ENCODE data around the gene SPOCK3. TPM values are rescaled to one million over a fixed set of nuclear protein-coding genes. Genes with fewer than 3 reads are reported as not detected.

SPOCK3 gene
- total and polyA plus RNA-seq, 9 donors = 0.50 to 11.0 (median 4.5) TPM

DNA sequence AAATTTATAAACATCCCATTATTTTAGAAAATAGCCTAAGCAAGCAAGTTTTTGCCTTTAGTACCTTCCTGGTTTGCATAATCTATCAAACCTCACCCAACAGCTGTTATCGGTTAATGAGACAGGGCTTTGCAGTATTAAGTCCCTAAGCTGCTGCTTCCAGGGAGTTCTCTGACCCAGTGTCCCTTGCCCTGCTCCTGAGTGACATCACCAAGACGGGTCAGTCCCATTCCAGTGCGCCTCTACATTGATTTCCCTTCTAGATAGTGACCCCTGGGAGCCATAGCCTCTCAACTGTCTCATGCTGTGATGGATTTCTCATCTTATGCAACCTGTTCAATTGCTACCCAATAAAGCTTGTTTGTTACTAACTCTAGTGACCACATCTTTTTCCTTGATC, 410.4 kb downstream of the SPOCK3 start:
- Histone ChIP-seq H3K36me3 (no peaks in the 10 kb centered on the region), H3K4me1 (ENCODE audit: insufficient read depth) (no peaks in the 10 kb centered on the region), H3K27me3 (no peaks in the 10 kb centered on the region), H3K4me3 (no peak overlapping the region), H3K27ac (no peak overlapping the region), H3K9me3 (no peaks in the 10 kb centered on the region)
- DNase-seq = no peak
- WGBS, 3 donors = 61 to 71% (median 64%) methylated on average over 3 of the region's 3 CpGs
- intact Hi-C loops (cut with DNase I) = no loop called here
- TF ChIP-seq, protein P1, sequence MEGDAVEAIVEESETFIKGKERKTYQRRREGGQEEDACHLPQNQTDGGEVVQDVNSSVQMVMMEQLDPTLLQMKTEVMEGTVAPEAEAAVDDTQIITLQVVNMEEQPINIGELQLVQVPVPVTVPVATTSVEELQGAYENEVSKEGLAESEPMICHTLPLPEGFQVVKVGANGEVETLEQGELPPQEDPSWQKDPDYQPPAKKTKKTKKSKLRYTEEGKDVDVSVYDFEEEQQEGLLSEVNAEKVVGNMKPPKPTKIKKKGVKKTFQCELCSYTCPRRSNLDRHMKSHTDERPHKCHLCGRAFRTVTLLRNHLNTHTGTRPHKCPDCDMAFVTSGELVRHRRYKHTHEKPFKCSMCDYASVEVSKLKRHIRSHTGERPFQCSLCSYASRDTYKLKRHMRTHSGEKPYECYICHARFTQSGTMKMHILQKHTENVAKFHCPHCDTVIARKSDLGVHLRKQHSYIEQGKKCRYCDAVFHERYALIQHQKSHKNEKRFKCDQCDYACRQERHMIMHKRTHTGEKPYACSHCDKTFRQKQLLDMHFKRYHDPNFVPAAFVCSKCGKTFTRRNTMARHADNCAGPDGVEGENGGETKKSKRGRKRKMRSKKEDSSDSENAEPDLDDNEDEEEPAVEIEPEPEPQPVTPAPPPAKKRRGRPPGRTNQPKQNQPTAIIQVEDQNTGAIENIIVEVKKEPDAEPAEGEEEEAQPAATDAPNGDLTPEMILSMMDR (IDR thresholded peaks at IDR 0.05) = no peak
- TF ChIP-seq POLR2A (IDR thresholded peaks at IDR 0.05) = no peak
- no peak for TF ChIP-seq EP300 (IDR thresholded peaks at IDR 0.05)

DNA sequence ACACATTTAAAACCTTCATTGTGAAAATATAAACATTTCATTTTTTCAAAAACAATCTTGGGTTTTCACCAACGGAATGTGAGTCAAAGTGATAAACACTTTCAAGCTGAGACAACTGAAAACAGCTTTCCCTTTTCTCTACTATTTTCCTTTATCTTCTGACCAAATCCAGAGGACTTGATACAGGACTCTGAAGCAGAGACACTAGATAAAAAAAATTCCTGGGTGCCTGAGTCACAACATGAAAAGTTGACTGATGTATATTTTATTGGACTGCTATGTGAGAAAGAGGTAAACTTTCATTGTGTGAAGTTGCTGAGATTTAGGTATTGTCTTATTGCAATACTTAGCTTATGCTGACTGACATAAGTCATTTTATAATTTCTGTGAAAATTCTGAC, 411.2 kb downstream of the SPOCK3 start:
- H3K36me3 ChIP-seq = no peaks in the 10 kb centered on the region
- 2 to 5% (median 4%) methylated on average over 1 of the region's 1 CpG for WGBS, 3 donors
- intact Hi-C loops (cut with DNase I) = no loop called here
- H3K4me1 ChIP-seq (ENCODE audit: insufficient read depth) = no peaks in the 10 kb centered on the region
- H3K9me3 ChIP-seq = no peaks in the 10 kb centered on the region
- no peaks in the 10 kb centered on the region for H3K27me3 ChIP-seq
- no peak for TF ChIP-seq EP300 (IDR thresholded peaks at IDR 0.05)
- TF ChIP-seq, protein P1 (IDR thresholded peaks at IDR 0.05) = no peak
- TF ChIP-seq POLR2A (IDR thresholded peaks at IDR 0.05) = no peak
- no peak overlapping the region for H3K4me3 ChIP-seq
- no peak for DNase-seq
- no peak overlapping the region for H3K27ac ChIP-seq

DNA sequence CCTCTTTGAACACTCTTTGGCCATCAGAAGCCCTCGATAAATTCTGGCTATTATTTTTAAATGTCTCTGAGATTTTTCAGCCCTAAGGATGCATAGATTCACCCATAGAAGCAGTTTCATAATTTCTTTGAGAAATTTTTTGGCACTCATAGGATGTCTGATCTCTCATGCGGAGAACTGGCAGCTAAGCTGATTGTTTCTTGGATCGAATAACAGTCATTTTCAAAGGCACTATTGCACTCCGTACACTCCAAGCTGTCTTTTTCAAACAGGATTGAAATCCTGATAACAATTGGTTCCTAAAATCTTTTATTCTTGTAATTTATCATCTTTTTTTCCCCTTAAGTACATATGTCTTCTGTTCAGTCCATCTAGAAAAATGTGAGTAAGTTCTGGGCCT, 411.9 kb downstream of the SPOCK3 start:
- intact Hi-C loops (cut with DNase I) = no loop called here
- Histone ChIP-seq H3K9me3 (no peaks in the 10 kb centered on the region), H3K4me3 (no peak overlapping the region), H3K4me1 (ENCODE audit: insufficient read depth) (no peaks in the 10 kb centered on the region), H3K27ac (peak overlapping the region in 1 of 2 donors; percentile 28), H3K27me3 (no peaks in the 10 kb centered on the region), H3K36me3 (no peaks in the 10 kb centered on the region)
- TF ChIP-seq, protein P1 (IDR thresholded peaks at IDR 0.05) = no peak
- TF ChIP-seq POLR2A (IDR thresholded peaks at IDR 0.05) = no peak
- 21 to 39% (median 23%) methylated on average over 4 of the region's 4 CpGs for WGBS, 3 donors
- no peak for DNase-seq

DNA sequence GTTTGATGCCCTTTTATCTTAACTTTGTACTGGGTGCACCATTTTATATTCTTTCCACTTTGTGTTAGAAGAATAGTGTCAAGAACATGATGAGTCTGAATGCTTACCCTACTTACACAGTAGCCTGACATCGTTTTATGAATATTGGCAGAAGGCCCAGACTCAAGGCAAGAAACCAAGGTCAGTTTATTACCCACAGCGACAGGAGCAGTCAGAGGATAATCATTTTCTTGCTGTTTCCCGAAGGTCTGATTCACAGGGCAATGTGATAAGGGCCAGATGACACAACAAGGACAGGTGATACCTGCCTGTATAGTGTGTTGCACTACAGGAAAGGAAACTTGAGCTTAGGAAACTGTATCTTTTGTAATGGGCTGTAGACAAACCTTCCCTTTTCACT, 417.4 kb downstream of the SPOCK3 start:
- H3K9me3 ChIP-seq = no peaks in the 10 kb centered on the region
- H3K4me1 ChIP-seq (ENCODE audit: insufficient read depth) = no peaks in the 10 kb centered on the region
- peak in 3 of 5 donors; percentile 10 to 16 (median 15) for DNase-seq
- H3K27me3 ChIP-seq = no peaks in the 10 kb centered on the region
- peak overlapping the region in 1 of 2 donors; percentile 25 for H3K27ac ChIP-seq
- no peak for TF ChIP-seq EP300 (IDR thresholded peaks at IDR 0.05)
- TF ChIP-seq, protein P1 (IDR thresholded peaks at IDR 0.05) = no peak
- TF ChIP-seq POLR2A (IDR thresholded peaks at IDR 0.05) = no peak
- H3K36me3 ChIP-seq = no peaks in the 10 kb centered on the region
- 5 to 16% (median 6%) methylated on average over 3 of the region's 3 CpGs for WGBS, 3 donors
- intact Hi-C loops (cut with DNase I) = no loop called here
- no peak overlapping the region for H3K4me3 ChIP-seq

DNA sequence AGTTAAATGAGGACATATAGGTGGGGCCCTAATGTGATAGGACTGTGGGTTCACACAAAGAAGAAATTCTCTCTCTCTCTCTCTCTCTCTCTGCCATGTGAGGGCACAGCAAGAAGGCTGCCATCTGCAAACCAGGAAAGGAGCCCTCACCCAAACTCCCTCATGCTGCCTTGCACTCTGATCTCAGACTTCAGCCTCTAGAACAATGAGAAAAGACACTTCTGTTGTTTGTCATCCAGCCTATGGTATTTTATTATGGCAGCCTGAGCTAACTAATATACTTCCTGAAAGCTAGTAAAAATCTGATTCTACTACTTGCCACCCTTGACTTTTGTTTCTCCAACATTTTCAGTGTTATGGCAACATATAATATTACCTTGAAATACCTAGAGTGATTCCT, 425.9 kb downstream of the SPOCK3 start:
- intact Hi-C loops (cut with DNase I) = no loop called here
- Histone ChIP-seq H3K27me3 (no peaks in the 10 kb centered on the region), H3K36me3 (no peaks in the 10 kb centered on the region), H3K4me3 (no peak overlapping the region), H3K4me1 (ENCODE audit: insufficient read depth) (no peaks in the 10 kb centered on the region), H3K27ac (no peak overlapping the region), H3K9me3 (no peaks in the 10 kb centered on the region)
- DNase-seq = no peak
- TF ChIP-seq POLR2A (IDR thresholded peaks at IDR 0.05) = no peak
- TF ChIP-seq, protein P1 (IDR thresholded peaks at IDR 0.05) = no peak
- no peak for TF ChIP-seq EP300 (IDR thresholded peaks at IDR 0.05)

Data from ovary (tissue), 9 donors.